ENCODE data around the gene MAP6. TPM values are rescaled to one million over a fixed set of nuclear protein-coding genes. Genes with fewer than 3 reads are reported as not detected.
"Not testable (repeated sequence)": the region's sequence is repeated elsewhere in the genome, so short reads cannot be mapped to it uniquely, and the experiment has no call there.

The MAP6 gene
- total RNA-seq, 1 experiment from 2014 or later: 0.79 TPM

DNA sequence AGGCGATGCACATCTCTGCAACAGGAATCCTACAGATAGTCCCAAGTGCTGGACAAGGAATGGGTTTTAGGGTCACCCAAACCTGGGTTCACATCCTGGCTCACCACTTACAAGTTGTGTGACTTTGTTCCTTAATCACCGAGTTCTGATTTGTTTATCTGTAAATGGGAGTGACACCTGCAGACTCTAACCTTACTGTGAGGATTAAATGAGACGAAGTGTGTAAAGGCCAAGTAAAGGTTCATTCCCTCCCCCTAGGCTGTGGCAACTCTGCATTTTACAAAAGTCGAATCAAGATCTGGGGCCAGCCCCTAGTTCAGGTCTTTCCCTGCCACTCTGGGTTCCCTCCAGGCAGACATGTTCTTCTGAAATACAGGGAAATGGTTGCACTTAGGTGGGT is 71.9 kb downstream of the MAP6 start:
- Histone ChIP-seq H3K27me3 (no peaks in the 10 kb centered on the region), H3K4me1 (peaks cover 19% of the 10 kb centered on the region), H3K36me3 (no peaks in the 10 kb centered on the region), H3K4me3 (no peak overlapping the region), H3K9me3 (replicated peaks) (no peaks in the 10 kb centered on the region), H3K27ac (no peak overlapping the region)
- DNase-seq: no peak

DNA sequence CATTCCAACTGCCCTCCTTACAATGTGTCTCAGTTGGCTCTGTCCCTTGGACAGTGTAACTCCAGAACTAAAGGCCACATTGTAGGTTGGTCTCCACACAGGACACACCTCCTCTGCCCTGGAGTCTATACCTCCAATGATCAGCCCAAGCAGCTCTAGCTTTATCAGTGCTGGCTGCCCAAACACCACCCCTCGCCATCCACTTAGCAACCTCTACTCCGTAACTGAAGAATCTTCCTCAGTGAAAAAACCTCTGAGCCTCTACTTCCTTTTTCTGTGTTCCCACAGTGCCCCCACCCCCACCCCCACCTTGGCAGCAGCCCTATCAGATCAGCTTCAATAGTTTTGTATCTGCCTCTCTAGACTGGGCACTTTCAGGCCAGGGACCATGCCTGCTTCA is 73.4 kb downstream of the MAP6 start:
- H3K36me3 ChIP-seq: no peaks in the 10 kb centered on the region
- DNase-seq: no peak
- H3K27ac ChIP-seq: no peak overlapping the region
- no peaks in the 10 kb centered on the region for H3K27me3 ChIP-seq
- peaks cover 27% of the 10 kb centered on the region for H3K4me1 ChIP-seq
- no peak overlapping the region for H3K4me3 ChIP-seq
- no peaks in the 10 kb centered on the region for H3K9me3 ChIP-seq (replicated peaks)

DNA sequence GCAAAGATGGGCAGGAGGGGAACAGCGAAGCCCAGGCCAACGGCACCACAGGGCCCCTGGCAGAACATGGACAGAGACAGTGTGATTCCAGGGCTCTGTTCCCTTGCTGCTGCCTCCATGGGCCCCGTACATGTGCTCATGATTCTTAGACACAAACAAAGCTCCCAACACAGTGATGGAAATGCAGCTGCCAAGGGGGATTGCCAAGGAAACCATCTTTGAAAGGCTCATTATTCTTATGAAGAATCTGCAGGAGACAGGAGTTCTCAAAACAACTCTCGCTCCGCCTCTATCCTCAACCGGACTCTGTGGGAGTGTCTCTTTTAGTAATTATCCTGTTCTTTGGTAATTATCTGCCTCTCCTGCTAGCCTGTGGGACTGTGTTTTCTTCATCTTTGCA is 74.6 kb downstream of the MAP6 start:
- Histone ChIP-seq H3K27me3 (no peaks in the 10 kb centered on the region), H3K36me3 (no peaks in the 10 kb centered on the region), H3K27ac (no peak overlapping the region), H3K9me3 (replicated peaks) (no peaks in the 10 kb centered on the region), H3K4me3 (no peak overlapping the region), H3K4me1 (peaks cover 27% of the 10 kb centered on the region)
- no peak for DNase-seq

DNA sequence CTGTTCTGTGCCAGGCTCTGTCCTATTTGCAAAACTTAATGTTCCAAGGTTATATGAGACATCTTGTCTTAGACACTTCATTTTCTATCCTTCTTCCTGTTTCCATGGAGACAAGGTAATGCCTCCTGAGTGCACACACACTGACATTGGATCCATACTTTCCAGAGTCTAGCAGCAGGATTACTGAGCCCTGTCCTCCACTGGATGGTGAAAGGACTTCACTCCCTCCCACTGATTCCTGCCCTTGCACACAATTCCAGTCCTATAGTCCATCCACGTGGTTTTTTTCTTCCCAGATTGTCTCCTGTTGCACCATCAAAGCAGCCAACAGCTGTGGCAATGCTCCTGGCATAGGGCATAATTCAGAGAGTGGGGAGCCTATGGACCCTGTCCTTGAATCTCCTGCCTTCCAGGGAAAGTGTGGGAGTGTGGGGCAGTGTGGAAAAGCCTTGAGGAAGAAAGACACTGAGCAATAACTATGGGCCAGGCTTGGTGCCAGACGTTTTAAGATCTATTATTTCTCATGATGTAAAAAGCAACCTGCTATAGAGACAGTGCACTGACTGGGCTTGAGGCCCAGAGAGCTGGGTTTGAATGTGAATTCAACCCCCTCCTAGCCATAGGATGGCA is 75.4 kb downstream of the MAP6 start:
- H3K27ac ChIP-seq: no peak overlapping the region
- peak in 1 of 2 experiments; percentile 52 for DNase-seq
- peaks cover 27% of the 10 kb centered on the region for H3K4me1 ChIP-seq
- no peaks in the 10 kb centered on the region for H3K36me3 ChIP-seq
- H3K4me3 ChIP-seq: no peak overlapping the region
- H3K9me3 ChIP-seq (replicated peaks): no peaks in the 10 kb centered on the region
- H3K27me3 ChIP-seq: no peaks in the 10 kb centered on the region

DNA sequence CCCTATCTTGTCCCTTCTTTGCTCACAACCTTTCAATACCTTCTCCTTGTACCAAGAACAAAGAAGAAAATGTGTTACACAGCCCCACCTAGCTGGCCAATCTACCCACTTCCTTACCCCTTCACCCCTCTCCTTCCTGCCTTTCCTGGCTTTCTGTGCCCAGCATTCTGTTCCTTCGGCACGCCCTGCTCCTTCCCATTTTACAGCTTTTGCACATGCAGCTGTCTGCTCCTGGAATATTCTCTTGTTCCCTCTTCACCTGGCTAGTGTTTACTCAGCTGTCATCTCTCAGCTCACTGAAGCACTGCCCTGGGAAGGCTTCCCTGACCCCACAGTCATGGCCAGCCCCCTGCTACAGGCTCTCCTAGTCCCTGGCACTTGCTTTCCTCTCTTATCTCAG is 76.1 kb downstream of the MAP6 start:
- no peaks in the 10 kb centered on the region for H3K9me3 ChIP-seq (replicated peaks)
- no peak overlapping the region for H3K27ac ChIP-seq
- DNase-seq: peak; percentile 71 to 82
- no peaks in the 10 kb centered on the region for H3K36me3 ChIP-seq
- no peaks in the 10 kb centered on the region for H3K27me3 ChIP-seq
- H3K4me3 ChIP-seq: no peak overlapping the region
- peaks cover 27% of the 10 kb centered on the region for H3K4me1 ChIP-seq

DNA sequence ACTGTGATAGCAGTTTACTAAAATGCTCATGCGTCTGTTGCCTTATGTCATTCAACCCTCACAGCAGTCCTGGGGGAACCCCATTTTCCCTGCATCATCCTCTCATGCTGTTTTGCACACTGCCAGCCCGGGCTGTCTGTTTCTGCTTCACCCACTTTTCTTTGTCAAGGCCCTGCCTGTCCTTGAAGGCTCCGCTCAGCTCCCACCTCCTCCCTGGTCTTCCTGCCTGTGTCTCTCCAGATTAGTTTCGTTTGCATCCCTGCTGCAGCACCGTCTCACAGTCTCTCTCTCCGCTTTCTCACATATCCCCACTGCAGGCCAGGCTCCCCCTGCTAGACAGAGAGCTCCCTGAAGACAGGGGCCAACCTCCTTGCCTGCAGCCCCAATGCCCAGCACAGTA is 76.9 kb downstream of the MAP6 start:
- no peaks in the 10 kb centered on the region for H3K36me3 ChIP-seq
- H3K27me3 ChIP-seq: no peaks in the 10 kb centered on the region
- DNase-seq: no peak
- no peak overlapping the region for H3K4me3 ChIP-seq
- H3K9me3 ChIP-seq (replicated peaks): no peaks in the 10 kb centered on the region
- no peak overlapping the region for H3K27ac ChIP-seq
- peaks cover 27% of the 10 kb centered on the region for H3K4me1 ChIP-seq

DNA sequence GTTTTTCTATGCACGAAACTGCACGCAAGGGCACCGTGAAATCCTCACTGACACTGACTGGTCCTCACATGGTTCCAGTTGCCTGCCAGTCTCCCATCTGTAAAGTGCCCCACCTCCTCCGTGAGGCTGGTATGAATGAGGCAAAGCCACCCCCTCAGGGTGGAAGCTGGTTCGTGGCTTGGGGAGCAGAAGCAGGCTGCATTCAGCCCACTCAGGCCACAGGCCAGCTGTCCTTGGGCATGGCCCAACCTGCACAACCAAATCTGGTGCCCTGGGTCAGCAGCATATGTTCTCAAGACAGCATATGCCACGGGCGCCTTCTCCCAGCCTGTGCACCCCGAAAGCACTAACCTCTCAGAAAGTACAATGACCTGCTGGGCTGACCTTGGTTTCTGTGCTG is 77.5 kb downstream of the MAP6 start:
- Histone ChIP-seq H3K9me3 (replicated peaks) (no peaks in the 10 kb centered on the region), H3K36me3 (no peaks in the 10 kb centered on the region), H3K4me1 (peaks cover 27% of the 10 kb centered on the region), H3K27me3 (no peaks in the 10 kb centered on the region), H3K4me3 (no peak overlapping the region), H3K27ac (no peak overlapping the region)
- DNase-seq: no peak

DNA sequence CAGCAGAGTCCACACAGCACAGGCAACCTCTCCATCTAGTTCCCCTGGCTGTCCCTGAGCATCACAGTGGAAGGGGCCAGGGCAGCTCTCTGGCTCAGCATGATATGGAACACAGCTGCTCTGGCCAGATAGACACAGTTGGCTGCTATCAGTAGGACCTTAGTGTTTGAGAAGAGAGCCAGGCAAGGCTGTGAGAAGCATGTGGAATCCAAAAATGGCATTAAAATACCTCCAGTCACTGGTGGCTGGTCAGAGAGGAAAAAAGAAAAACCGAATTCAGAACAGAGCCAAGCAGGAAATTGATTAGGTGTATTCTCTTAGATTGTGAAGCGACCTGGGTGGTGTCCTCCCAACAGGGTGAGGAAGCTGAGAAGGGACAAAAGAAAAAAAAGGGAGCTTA is 78.9 kb downstream of the MAP6 start:
- DNase-seq: no peak
- Histone ChIP-seq H3K4me3 (no peak overlapping the region), H3K27ac (no peak overlapping the region), H3K9me3 (replicated peaks) (no peaks in the 10 kb centered on the region), H3K4me1 (peaks cover 27% of the 10 kb centered on the region), H3K27me3 (no peaks in the 10 kb centered on the region), H3K36me3 (no peaks in the 10 kb centered on the region)

DNA sequence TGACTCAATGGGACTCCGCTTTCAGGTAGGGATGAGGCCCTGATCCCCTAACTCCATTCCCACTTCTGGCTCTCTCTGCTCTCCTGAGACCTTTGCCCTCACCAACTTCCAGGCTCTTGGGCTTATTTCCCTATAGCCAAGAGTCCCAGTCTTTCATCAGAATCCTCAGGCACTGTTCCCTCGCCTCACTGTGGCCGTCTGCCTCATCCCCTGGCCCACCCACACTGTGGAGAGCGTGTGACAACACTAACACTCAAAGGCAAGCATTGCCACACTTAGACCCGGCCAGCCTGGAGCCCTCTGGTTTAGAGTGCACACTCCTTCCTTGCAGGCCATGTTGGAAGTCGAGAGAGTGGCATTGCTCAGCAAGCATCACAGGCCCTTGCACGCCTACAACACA is 79.8 kb downstream of the MAP6 start:
- H3K36me3 ChIP-seq: no peaks in the 10 kb centered on the region
- H3K4me3 ChIP-seq: no peak overlapping the region
- DNase-seq: no peak
- H3K27me3 ChIP-seq: no peaks in the 10 kb centered on the region
- no peak overlapping the region for H3K27ac ChIP-seq
- no peaks in the 10 kb centered on the region for H3K9me3 ChIP-seq (replicated peaks)
- peaks cover 27% of the 10 kb centered on the region for H3K4me1 ChIP-seq

DNA sequence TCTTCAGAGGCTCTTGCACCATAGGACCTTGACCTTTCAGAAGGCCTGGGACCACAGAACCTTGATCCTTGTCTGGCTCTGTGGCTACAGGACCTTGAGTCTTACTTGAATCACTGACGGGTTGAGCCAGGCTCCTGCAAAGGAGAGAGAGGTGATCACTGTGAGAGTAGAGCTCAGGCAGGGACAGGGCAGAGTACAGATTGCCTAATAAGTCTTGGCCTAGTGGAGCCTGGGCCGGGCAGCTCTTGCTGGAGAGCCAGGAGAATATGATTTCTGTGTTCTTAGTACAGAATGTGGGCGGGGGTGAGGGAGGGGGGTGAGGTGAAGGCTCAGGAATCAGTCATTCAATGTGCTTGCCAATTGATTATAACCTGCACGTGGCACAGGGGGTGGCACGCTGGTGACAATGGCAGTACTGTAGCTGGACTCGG is 80.8 kb downstream of the MAP6 start:
- Histone ChIP-seq H3K4me1 (peaks cover 19% of the 10 kb centered on the region), H3K9me3 (replicated peaks) (no peaks in the 10 kb centered on the region), H3K27me3 (no peaks in the 10 kb centered on the region), H3K36me3 (no peaks in the 10 kb centered on the region), H3K27ac (no peak overlapping the region), H3K4me3 (no peak overlapping the region)
- DNase-seq: no peak

DNA sequence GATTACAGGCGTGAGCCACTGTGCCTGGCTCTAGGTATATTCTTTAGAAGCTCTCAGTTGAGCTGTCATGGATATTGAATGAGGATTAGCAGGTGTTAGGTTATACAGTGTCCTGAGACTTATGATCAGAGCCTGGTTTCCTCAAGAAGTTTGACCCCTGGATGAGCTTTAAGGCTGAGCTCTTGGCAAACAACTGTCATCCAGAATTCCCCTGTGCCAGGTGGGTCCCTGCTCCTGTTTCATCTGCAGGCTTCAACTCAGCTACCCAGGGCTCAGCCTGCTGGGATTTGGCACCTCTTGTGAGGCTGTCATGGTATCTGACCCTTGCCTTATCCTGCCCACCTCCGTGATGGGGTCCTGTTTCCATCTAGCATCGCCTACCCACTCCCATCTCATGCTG is 82.4 kb downstream of the MAP6 start:
- DNase-seq: no peak
- Histone ChIP-seq H3K4me3 (no peak overlapping the region), H3K36me3 (no peaks in the 10 kb centered on the region)

DNA sequence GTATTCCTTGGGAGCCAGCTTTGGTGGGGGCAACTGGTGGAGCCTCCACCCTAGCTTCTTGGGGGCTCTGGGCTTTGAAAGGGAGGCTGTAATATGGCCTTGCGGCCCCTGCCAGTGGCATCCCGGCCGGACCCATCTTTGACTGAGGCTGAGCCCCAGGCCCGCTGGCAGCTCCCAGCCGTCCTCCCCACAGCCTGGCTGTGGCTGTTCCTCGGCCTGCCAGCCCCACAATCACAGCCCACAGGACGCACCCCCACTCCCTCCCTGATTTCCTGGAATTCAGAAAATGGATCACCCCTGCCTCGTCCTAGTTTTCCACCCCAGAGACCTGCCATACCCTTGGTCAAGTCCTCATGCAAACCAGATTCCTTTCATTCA is 83.6 kb downstream of the MAP6 start:
- H3K4me1 ChIP-seq: no peaks in the 10 kb centered on the region
- DNase-seq: no peak
- H3K36me3 ChIP-seq: no peaks in the 10 kb centered on the region
- H3K27ac ChIP-seq: no peak overlapping the region
- H3K27me3 ChIP-seq: no peaks in the 10 kb centered on the region
- no peak overlapping the region for H3K4me3 ChIP-seq
- H3K9me3 ChIP-seq (replicated peaks): no peaks in the 10 kb centered on the region

More for the DNA sequence above, 82.4 kb downstream of the MAP6 start:
- no peaks in the 10 kb centered on the region for H3K9me3 ChIP-seq (replicated peaks)
- peaks cover 2% of the 10 kb centered on the region; the same call in 1 of the 2 replicates for H3K4me1 ChIP-seq
- H3K27me3 ChIP-seq: no peaks in the 10 kb centered on the region
- no peak overlapping the region for H3K27ac ChIP-seq

DNA sequence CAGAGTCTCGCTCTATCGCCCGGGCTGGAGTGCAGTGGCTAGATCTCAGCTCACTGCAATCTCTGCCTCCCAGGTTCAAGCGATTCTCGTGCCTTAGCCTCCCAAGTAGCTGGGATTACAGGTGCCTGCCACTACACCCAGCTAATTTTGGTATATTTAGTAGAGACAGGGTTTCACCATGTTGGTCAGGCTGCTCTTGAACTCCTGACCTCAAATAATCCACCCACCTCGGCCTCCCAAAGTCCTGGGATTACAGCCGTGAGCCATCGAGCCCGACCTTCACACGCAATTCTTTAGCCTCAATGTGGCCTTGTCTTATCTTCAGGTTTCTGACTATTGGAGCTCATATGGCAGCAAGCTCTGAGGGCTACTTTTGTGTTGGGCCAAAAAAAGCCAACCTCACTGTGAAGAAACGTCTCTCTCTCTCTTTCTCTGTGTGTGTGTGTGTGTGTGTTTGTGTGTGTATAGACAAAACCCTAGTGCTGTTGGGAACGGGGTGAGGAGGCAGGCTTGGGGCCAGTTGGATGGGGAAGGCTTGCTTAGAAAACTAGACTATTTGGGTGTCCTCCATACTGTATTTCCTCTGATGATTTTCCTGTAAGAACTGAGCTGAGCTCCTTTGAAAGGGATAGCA is 84.1 kb downstream of the MAP6 start:
- H3K4me3 ChIP-seq; H3K27ac ChIP-seq; H3K36me3 ChIP-seq; H3K27me3 ChIP-seq; H3K9me3 ChIP-seq (replicated peaks); H3K4me1 ChIP-seq; DNase-seq: not testable (repeated sequence)

DNA sequence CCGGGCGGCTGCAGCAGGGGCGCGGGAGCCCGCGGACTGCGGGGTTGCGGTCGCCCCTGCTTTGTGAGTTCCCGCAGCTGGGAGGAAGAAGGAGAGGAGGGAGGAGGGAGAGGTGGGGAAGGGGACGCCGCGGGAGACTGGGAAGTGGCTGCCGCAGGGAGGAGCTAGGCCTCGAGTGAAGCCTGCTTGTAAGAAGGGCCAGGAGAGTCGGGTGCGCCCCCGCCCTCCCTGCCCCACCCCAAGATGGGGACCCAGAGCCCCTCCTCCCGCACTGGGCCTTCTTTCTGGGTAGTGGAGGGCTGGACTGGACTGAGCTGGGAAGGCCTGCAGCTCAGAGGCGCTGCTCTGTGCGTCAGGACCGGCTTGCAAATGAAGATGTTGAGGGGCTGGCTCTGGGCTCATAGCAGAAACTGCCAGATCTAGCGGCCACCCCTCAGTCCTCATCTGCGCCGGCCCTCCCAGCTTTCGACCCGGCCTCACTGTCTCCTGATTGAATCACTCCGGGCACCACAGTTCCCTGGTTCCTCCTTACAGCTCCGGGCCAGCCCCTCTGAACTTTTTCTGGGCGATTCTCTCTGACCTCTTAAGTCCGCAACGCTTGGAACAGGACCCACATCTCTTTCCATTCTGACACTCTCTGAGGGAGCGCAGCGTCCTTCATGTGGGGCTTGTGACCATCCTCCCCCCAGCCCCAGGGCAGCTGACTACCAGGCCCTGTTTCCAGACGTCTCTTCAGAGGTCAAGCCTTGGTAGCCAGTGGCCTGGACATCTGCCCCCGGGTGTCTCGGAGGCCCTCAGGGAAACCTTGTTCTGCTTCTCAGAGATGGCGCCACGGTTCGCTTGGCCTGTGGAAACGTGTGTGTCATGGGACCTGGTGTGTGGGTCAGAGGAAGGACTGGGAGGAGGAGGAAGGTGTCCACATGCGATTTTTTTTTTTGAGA is 84.8 kb downstream of the MAP6 start:
- Histone ChIP-seq H3K4me1 (no peaks in the 10 kb centered on the region), H3K27me3 (no peaks in the 10 kb centered on the region), H3K9me3 (replicated peaks) (no peaks in the 10 kb centered on the region), H3K36me3 (no peaks in the 10 kb centered on the region), H3K27ac (peak overlapping the region; percentile 72), H3K4me3 (peak overlapping the region; percentile 66)
- DNase-seq: peak; percentile 16 to 32

All from SJCRH30 (cell line).